ENCODE data around the gene CDH4.

DNA sequence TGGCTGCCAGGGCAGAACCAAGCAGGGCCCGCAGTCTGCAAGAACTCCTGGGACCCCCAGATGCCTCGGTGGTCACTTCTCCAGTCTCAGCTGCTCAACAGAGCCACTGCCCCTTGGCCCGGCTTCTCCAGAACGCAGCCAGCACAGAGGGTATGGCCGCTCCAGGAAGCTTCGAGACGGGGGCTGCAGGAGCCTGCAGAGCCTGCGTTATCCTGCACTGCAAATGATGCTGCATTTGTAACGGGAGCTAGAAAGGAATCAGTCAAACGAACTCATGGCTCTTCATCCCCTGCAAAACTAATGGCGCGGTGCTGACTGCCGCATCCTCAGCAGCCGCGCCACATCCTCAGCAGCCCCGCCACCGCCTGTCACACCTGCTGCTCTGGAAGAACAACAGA lies 558.7 kb downstream of the CDH4 start:
- TF ChIP-seq, protein P1, sequence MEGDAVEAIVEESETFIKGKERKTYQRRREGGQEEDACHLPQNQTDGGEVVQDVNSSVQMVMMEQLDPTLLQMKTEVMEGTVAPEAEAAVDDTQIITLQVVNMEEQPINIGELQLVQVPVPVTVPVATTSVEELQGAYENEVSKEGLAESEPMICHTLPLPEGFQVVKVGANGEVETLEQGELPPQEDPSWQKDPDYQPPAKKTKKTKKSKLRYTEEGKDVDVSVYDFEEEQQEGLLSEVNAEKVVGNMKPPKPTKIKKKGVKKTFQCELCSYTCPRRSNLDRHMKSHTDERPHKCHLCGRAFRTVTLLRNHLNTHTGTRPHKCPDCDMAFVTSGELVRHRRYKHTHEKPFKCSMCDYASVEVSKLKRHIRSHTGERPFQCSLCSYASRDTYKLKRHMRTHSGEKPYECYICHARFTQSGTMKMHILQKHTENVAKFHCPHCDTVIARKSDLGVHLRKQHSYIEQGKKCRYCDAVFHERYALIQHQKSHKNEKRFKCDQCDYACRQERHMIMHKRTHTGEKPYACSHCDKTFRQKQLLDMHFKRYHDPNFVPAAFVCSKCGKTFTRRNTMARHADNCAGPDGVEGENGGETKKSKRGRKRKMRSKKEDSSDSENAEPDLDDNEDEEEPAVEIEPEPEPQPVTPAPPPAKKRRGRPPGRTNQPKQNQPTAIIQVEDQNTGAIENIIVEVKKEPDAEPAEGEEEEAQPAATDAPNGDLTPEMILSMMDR (IDR thresholded peaks at IDR 0.05): no peak
- TF ChIP-seq POLR2A (IDR thresholded peaks at IDR 0.05): no peak
